Tibial nerve (tissue), 3 donors: ENCODE measurements around the gene ANKMY2.

Experiments used
- CTCF ChIP-seq, 5 experiments: fragments of 200-600 bp in 3 of 5; fragments of 450-650 bp in 2 of 5; sonication (generic) in 3 of 5; IDR thresholded peaks; one replicate each; pipeline ENCODE4 v1.5.1; 2016 to 2019; ENCODE audit warnings: antibody characterized with exemption in 5 of 5, mild to moderate bottlenecking in 3 of 5, moderate library complexity in 2 of 5
- POLR2A ChIP-seq, 2 donors: fragments of 450-650 bp; IDR thresholded peaks; one replicate each; pipeline ENCODE4 v1.6.1; 2017; ENCODE audit warnings: antibody characterized with exemption in 2 of 2, mild to moderate bottlenecking in 2 of 2, moderate library complexity in 2 of 2

- TF ChIP-seq POLR2A (IDR thresholded peaks at IDR 0.05) (no peak), CTCF (IDR thresholded peaks at IDR 0.05) (no peak)
These were observed 83.6 kb downstream of the ANKMY2 start for GRCh38 chr7:16561943-16562342.
